Measurements from ENCODE around the gene LCP1. TPM values are rescaled to one million over a fixed set of nuclear protein-coding genes. Genes with fewer than 3 reads are reported as not detected.

LCP1 gene
- polyA plus RNA-seq, 3 donors = 7.8 to 10.7 (median 8.9) TPM

GRCh38 chr13:46184277-46184699, 2.3 kb upstream of the LCP1 start:
- DNase-seq = no peak

DNA sequence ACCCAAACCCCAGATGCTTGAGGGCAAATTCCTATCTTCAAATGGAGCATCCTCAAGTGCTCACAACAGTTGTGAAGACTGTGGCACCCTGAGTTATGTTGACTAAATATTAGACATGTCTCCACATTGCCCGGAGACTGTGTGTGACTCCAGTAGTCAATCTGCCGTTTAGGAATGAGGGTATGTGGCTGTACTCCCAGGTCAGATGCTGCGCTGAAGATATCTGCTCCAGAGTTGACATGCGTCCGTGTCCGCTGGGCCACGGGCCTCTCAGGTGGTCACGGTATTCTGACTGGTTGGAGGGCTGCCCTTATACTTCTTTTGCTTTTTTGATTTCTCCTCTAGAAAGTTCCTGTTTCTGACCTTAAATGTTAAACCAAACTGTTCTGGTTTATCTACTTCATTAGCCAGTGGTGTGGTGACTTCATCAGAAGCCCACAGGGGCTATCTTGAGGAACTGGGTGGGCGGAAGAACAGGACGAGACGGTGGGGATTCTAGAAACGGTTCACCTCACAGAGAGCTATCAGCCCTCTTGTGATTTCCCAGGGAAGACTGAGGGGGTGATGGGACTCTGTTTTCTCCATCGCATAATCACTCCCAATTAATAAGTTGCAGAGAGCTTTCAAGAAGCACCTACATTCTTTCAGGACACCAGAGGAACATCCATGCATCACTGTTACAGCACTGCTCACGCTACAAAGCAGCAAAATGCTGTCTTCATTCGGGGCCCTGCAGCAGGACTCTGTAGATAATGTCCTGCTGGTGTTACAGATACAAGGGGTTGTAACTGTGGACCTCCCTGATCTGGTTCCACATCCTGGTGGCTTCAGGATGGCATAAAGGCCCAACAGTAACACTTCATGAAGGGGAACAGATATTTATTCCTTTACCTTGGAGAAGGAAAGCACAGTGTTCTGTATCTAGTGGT, 1.3 kb upstream of the LCP1 start:
- DNase-seq = no peak

- no peak for DNase-seq
These were observed 507 bp upstream of the LCP1 start for GRCh38 chr13:46182491-46182877.

DNA sequence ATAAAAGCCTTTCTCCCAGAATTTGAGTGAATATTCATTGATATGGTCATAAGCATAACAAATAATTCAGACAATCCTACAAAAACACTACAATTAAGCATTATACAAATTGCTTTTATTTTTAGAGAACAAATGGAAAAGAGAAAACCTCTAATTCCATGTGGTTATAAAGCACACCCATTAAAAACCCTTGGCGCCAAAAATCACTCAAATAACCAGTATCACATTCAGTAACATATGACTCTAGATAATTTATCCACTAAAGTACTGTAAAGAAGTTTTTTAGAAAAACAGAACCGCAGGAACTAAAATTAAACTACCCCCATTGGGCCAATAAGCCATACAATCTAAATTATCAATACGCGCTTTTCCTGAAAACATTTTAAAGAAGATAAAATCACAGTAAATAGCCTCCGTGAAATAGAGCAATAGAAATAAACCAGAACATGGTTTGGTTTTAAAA, 569 bp downstream of the LCP1 start:
- no peak for DNase-seq

GRCh38 chr13:46179969-46180763, 1.8 kb downstream of the LCP1 start:
- no peak for DNase-seq

DNA sequence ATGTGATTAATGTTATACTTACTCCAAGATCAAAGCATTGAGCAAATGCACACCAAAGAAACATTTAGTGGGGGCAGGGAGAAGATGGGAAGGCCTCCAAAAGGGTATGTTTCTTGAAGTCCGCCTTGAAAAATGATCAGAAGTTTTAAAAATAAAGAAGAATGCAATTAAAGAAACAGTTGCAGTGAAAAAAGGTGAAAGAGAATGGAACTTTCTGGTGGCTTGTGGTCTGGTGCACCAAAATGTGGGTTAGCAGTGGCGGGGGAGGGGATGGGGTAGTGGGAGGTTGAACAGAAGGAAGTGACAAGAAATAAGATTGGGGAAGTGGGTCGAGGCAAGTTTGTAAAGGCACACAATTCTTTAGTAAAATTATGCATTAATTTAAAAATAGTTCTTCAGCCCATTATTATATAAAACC, 2.5 kb downstream of the LCP1 start:
- no peak for DNase-seq

DNA sequence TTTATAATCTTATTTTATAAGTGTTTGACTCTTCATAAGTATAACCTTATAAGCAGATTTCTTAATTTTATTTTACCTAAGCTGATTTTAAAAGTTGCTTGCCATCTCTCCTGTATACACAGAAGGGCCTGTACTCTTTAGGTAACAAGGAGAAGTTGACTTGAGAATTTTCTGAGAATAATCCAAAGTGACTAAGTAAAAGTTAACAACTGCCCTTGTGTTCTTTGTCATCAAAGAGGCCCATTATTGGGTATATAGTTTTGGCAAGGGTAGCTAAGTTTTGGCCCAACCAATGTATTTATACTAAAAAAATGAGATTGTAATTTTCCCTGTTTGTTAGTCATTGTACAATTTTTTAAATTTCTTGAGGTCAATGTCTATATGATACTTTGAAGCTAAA, 3.2 kb downstream of the LCP1 start:
- no peak for DNase-seq

DNA sequence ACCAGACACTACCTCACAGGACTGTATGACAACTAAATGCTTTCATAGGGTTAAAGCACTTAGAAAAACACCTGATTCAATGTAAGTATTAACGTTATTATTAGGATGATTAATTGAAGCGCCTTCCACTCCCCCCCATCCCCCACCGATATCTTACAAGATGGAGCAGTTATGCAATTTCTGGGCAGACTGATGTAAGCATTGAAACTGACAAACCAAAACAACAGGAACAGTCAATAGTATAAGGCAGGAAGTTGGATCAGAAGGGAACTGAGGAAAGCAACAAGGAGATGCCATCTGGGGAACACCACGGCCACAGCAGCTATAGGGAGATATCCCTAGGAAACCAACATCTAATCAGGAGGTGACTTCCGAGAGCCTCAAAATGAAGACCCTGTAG, 3.8 kb downstream of the LCP1 start:
- DNase-seq = no peak

DNA sequence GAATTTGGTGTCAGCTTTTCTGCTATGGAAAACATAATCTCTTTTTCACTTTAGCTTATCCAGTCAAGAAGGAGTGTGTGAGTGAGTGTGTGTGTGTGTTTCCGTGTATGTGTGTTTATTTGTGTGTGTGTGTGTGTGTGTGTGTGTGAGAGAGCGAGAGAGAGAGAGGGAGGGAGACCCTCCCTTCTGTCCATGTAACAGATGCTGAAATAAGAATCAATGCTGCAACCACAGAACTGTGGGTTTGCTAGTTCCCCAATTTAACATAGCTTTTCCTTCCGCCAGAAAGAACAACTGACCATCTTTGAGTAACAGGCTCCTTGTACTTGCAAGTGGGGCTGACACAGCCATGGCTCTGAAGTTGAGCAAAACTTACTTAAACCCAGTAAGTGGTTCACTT, 5.2 kb downstream of the LCP1 start:
- DNase-seq = no peak

- no peak for DNase-seq
These were observed 8.3 kb downstream of the LCP1 start for GRCh38 chr13:46173656-46174055.

GRCh38 chr13:46172531-46172991, 9.4 kb downstream of the LCP1 start:
- no peak for DNase-seq

DNA sequence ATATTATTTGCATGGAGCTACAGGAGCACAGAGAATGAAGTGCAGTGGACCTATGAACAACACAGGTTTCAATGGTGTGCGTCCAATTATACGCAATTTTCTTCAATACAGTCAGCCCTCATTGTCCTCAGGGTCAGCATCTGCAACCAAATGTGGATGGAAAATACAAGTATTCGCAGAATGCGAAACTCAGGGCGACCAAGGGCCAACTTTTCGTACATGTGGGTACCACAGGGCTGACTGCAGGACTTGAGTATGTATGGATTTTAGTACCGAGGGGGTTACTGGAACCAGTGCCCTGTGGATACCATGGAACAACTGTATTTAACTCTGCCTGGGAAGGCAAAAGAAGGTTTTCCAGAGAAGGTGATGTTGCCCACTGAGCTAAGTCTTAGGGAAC, 10.2 kb downstream of the LCP1 start:
- no peak for DNase-seq

DNA sequence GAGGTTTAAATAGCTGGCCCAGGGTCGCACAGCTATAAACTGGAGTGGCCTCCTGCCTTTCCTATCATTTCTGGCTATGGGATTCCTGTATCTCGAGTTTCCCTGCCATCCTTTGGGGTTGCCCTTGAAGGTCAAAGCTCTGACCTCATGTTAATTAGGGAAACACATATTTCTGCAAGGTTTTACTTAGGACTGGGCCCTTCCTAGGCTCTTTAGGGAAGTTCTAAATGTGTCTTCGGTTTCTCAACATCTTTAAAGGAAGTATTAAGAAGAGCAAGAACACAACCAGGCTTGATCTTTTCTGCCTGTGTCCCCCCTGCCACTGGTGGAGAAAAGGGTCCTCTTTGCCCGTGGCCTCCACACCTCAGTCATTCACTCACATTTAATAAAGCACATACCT, 10.8 kb downstream of the LCP1 start:
- no peak for DNase-seq

DNA sequence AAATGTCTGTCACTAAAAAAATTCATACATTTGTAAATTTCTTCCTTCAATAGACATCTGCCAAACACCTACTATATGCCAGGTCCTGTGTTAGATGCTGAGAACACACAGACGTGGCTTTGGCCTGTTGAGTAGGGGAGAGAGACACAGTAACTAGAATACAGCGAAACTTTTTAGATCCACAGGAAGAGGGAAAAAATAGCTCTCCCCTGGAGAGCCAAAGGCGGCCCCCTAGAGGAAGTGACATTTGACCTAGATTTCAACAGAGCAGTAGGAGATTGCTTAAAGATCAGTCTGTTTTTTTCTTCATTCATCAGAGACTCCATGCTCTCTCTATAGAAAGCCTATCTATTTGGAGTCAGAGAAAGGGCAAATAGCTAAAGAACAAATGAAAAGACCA, 11.3 kb downstream of the LCP1 start:
- no peak for DNase-seq

- no peak for DNase-seq
These were observed 11.7 kb downstream of the LCP1 start for GRCh38 chr13:46170268-46170667.

- no peak for DNase-seq
These were observed 12.2 kb downstream of the LCP1 start for GRCh38 chr13:46169758-46170157.

GRCh38 chr13:46168783-46169182, 13.2 kb downstream of the LCP1 start:
- no peak for DNase-seq

- DNase-seq = peak; percentile 51
These were observed 13.6 kb downstream of the LCP1 start for GRCh38 chr13:46168341-46168740.

- no peak for DNase-seq
These were observed 14.9 kb downstream of the LCP1 start for GRCh38 chr13:46166947-46167610.

DNA sequence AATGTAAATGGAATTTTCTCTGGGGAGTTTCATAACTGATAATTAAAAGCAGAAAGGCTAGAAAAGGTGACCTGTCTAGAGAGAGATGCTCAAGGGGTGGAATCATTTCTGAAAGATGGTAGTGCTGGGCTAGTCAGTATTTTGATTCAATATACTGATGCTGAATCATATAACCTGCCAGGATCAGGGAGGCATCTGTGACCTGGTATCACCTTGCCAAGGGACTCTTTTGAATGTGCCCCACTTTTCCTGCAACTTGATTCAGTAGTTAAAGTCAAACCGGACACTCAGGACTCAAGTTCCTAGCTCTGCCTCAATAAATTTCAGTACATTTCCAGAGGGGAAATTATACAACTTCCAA, 15.8 kb downstream of the LCP1 start:
- DNase-seq = no peak

GRCh38 chr13:46165485-46166223, 16.3 kb downstream of the LCP1 start:
- DNase-seq = no peak

GRCh38 chr13:46164661-46165060, 17.3 kb downstream of the LCP1 start:
- DNase-seq = no peak
